NB4 (cell line): ENCODE results near the gene FIBCD1.

Experiments used
- DNase-seq: peaks from one replicate; pipeline ENCODE4 v3.0.0; 2010; ENCODE audit warnings: low read depth
- H3K4me3 ChIP-seq: one replicate; pipeline ENCODE4 v1.5.1; 2011; ENCODE audit warnings: mild to moderate bottlenecking, low read depth, low read length, moderate library complexity
- CTCF ChIP-seq: IDR thresholded peaks from one replicate; pipeline ENCODE4 v1.5.1; 2012; ENCODE audit warnings: low read depth, low read length
- MAX ChIP-seq: IDR thresholded peaks from 2 replicates; pipeline ENCODE4 v1.6.1; 2011; ENCODE audit warnings: low read depth, low read length
- MYC ChIP-seq: IDR thresholded peaks from 2 replicates; pipeline ENCODE4 v1.6.1; 2011; ENCODE audit warnings: low read depth, low read length
- POLR2A ChIP-seq: IDR thresholded peaks from 2 replicates; pipeline ENCODE4 v1.6.1; 2011; ENCODE audit warnings: mild to moderate bottlenecking; ENCODE audit not compliant: insufficient read length; ENCODE audit errors: extremely low read depth

Gene FIBCD1

GRCh38 chr9:130904070-130905044 is 34.7 kb downstream of the FIBCD1 start:
- no peak for DNase-seq
- TF ChIP-seq POLR2A (no peak), CTCF (no peak), MYC (no peak), MAX (no peak)
- H3K4me3 ChIP-seq, result no peak overlapping the region

DNA sequence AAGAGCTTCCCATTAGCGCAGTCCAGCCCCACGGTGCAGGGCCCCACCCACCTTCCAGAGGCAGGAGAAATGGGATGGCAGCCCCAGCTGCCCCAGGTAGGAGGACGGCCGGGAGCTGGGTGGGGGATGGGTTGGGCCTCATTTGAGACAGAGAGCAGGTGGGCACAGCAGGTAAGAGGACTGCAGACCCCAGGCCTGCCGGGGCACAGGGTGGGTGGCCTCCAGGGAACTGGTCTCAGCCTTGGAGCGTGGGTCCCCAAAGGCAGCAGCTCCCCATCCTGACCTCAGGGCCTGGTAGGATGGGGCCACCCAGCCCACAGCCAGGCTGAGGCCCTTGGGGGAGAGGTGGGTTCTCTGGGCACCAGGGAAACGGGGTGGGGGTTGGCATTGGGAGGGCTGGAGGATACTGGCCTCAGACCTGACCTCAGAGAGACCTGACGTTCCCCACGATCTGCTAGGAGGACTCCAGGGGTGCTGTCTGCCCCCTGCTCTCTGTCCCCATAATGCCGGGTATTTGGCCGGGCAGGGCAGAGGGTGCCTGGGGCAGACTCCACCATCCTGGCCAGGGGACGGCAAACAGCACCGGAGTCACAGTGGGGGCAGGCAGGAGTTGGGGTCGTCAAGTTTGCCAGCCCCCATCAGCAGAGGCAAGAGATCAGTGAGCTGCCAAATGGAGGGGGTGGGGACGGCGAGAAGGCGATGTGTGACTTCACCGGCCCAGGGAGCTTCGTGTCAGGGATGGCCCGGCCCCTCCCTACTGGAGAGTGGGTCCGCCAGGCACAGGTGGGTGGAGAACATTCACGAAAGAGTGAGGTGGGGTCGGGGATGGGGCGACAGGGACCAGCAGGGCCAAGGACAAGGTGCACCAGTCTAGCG is 35.6 kb downstream of the FIBCD1 start:
- no peak for DNase-seq
- H3K4me3 ChIP-seq, result no peak overlapping the region
- TF ChIP-seq CTCF, result no peak

GRCh38 chr9:130902204-130903185 is 36.6 kb downstream of the FIBCD1 start:
- TF ChIP-seq CTCF (no peak), POLR2A (no peak), MAX (no peak), MYC (no peak)
- no peak overlapping the region for H3K4me3 ChIP-seq
- DNase-seq, result no peak

- H3K4me3 ChIP-seq, result no peak overlapping the region
- no peak for DNase-seq
- TF ChIP-seq CTCF, result no peak
- TF ChIP-seq POLR2A, result no peak
- TF ChIP-seq MYC, result no peak
- no peak for TF ChIP-seq MAX
Observed at GRCh38 chr9:130901498-130902203, 37.4 kb downstream of the FIBCD1 start.
